Measurements from ENCODE around the gene SPEF2.

DNA sequence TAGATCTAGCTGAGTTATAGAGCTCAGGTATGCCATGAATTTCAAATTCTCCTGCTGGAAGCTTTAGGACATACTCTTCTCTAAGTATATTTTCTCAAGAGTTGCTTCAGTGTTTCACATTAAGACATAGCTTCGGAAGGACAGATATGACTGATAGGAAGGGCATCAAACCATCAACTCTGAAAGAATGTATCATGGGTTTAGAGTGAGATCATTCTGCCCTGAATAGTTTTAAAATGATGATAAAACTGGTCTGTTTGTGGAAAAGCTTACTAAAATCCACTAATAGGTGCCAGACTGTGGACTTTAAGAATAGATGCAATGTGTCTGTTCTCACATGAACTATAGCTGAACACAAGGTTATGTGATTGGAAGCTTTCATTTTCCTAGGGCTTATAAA is 8.4 kb downstream of the SPEF2 start:
- TF ChIP-seq, protein P1, sequence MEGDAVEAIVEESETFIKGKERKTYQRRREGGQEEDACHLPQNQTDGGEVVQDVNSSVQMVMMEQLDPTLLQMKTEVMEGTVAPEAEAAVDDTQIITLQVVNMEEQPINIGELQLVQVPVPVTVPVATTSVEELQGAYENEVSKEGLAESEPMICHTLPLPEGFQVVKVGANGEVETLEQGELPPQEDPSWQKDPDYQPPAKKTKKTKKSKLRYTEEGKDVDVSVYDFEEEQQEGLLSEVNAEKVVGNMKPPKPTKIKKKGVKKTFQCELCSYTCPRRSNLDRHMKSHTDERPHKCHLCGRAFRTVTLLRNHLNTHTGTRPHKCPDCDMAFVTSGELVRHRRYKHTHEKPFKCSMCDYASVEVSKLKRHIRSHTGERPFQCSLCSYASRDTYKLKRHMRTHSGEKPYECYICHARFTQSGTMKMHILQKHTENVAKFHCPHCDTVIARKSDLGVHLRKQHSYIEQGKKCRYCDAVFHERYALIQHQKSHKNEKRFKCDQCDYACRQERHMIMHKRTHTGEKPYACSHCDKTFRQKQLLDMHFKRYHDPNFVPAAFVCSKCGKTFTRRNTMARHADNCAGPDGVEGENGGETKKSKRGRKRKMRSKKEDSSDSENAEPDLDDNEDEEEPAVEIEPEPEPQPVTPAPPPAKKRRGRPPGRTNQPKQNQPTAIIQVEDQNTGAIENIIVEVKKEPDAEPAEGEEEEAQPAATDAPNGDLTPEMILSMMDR (IDR thresholded peaks at IDR 0.05): no peak
- TF ChIP-seq CEBPB (IDR thresholded peaks at IDR 0.05) (no peak), ESRRA (IDR thresholded peaks at IDR 0.05; ENCODE audit: borderline replicate concordance, low read length) (no peak), POLR2AphosphoS2 (conservative IDR thresholded peaks at IDR 0.05; ENCODE audit: low read length) (no peak)
- TF ChIP-seq, protein P2, sequence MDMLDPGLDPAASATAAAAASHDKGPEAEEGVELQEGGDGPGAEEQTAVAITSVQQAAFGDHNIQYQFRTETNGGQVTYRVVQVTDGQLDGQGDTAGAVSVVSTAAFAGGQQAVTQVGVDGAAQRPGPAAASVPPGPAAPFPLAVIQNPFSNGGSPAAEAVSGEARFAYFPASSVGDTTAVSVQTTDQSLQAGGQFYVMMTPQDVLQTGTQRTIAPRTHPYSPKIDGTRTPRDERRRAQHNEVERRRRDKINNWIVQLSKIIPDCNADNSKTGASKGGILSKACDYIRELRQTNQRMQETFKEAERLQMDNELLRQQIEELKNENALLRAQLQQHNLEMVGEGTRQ (IDR thresholded peaks at IDR 0.05): no peak

Data from A549 (cell line).